ENCODE data around the gene TMEM14B.

Gene TMEM14B

GRCh38 chr6:10759884-10760329 lies 12.3 kb downstream of the TMEM14B start:
- no peak overlapping the region for H3K4me3 ChIP-seq (replicated peaks; ENCODE audit: low read depth, low read length)
- DNase-seq (ENCODE audit: extremely low read depth, low read depth), result peak; percentile 38
- no peak for TF ChIP-seq CTCF (IDR thresholded peaks at IDR 0.05; ENCODE audit: low read depth, low read length, missing control alignments)

- H3K4me3 ChIP-seq (replicated peaks; ENCODE audit: low read depth, low read length), result no peak overlapping the region
- no peak for DNase-seq (ENCODE audit: extremely low read depth, low read depth)
- no peak for TF ChIP-seq CTCF (IDR thresholded peaks at IDR 0.05; ENCODE audit: low read depth, low read length, missing control alignments)
Observed at GRCh38 chr6:10763006-10763405, 15.4 kb downstream of the TMEM14B start.

- no peak for DNase-seq (ENCODE audit: extremely low read depth, low read depth)
- H3K4me3 ChIP-seq (replicated peaks; ENCODE audit: low read depth, low read length), result no peak overlapping the region
- no peak for TF ChIP-seq CTCF (IDR thresholded peaks at IDR 0.05; ENCODE audit: low read depth, low read length, missing control alignments)
Observed at GRCh38 chr6:10769419-10769818, 21.8 kb downstream of the TMEM14B start.

- no peak for DNase-seq (ENCODE audit: extremely low read depth, low read depth)
- TF ChIP-seq CTCF (IDR thresholded peaks at IDR 0.05; ENCODE audit: low read depth, low read length, missing control alignments), result no peak
- no peak overlapping the region for H3K4me3 ChIP-seq (replicated peaks; ENCODE audit: low read depth, low read length)
Observed at GRCh38 chr6:10771371-10771894, 23.8 kb downstream of the TMEM14B start.

- DNase-seq (ENCODE audit: extremely low read depth, low read depth), result no peak
- no peak for TF ChIP-seq CTCF (IDR thresholded peaks at IDR 0.05; ENCODE audit: low read depth, low read length, missing control alignments)
Observed at GRCh38 chr6:10778230-10778629, 30.6 kb downstream of the TMEM14B start.

GRCh38 chr6:10779076-10779475 lies 31.5 kb downstream of the TMEM14B start:
- H3K4me3 ChIP-seq (replicated peaks; ENCODE audit: low read depth, low read length), result no peak overlapping the region
- TF ChIP-seq CTCF (IDR thresholded peaks at IDR 0.05; ENCODE audit: low read depth, low read length, missing control alignments), result no peak
- no peak for DNase-seq (ENCODE audit: extremely low read depth, low read depth)

More at GRCh38 chr6:10778230-10778629, 30.6 kb downstream of the TMEM14B start:
- no peak overlapping the region for H3K4me3 ChIP-seq (replicated peaks; ENCODE audit: low read depth, low read length)

GRCh38 chr6:10791673-10792072 lies 44.1 kb downstream of the TMEM14B start:
- DNase-seq (ENCODE audit: extremely low read depth, low read depth), result no peak
- TF ChIP-seq CTCF (IDR thresholded peaks at IDR 0.05; ENCODE audit: low read depth, low read length, missing control alignments), result no peak
- no peak overlapping the region for H3K4me3 ChIP-seq (replicated peaks; ENCODE audit: low read depth, low read length)

Data from HFF-Myc (cell line).